GM12878 (cell line): Measurements from ENCODE around the gene DENND1A. TPM values are rescaled to one million over a fixed set of nuclear protein-coding genes. Genes with fewer than 3 reads are reported as not detected.

Experiments
- ATAC-seq: fragments of 200-7000 bp; cut with Tn5 transposase; 3 replicates; pipeline ENCODE4 v1.9.1; 2020; ENCODE audit warnings: mild to moderate bottlenecking, moderate library complexity
- BruUV-seq: library from RNA; stranded (reverse); fragments of 400-500 nt; replicated peaks from 2 replicates; lab custom pipeline; 2021; lab: Mats Ljungman, UMichigan
- CTCF ChIA-PET: fragments of 300-600 bp; sonication (Branson Sonifier 250); formaldehyde crosslinking; extraction: SDS; loops from one replicate; lab custom pipeline; 2021; ENCODE audit warnings: inconsistent platforms; lab: Yijun Ruan, JAX
- POLR2A ChIA-PET: fragments of 350-600 bp; formaldehyde crosslinking; extraction: SDS; loops from one replicate; lab custom pipeline; 2021; ENCODE audit warnings: inconsistent platforms; lab: Charles Lee
- RAD21 ChIA-PET: fragments of 300-600 bp; sonication (Branson Sonifier 250); formaldehyde crosslinking; loops from one replicate; lab custom pipeline; 2023; ENCODE audit warnings: antibody characterized with exemption; ENCODE audit not compliant: unreplicated experiment; lab: Charles Lee
- SMC1A ChIA-PET: fragments of 300-600 bp; sonication (Branson Sonifier 250); formaldehyde crosslinking; loops from one replicate; lab custom pipeline; 2023; ENCODE audit not compliant: unreplicated experiment, uncharacterized antibody; lab: Charles Lee
- DNase-seq: peaks from one replicate; pipeline ENCODE4 v3.0.0-alpha.2; 2011; ENCODE audit warnings: low read depth, low spot score
- FAIRE-seq: peaks from 3 replicates; lab custom pipeline; 2011; peaks lifted over from hg19 to GRCh38; lab: Jason Lieb, UNC
- H2AFZ ChIP-seq: 2 replicates; pipeline ENCODE4 v1.6.0; 2011; ENCODE audit warnings: low read depth, low read length, control low read depth; ENCODE audit not compliant: control insufficient read depth
- H3K27ac ChIP-seq: 2 replicates; pipeline ENCODE4 v1.5.1; 2011; ENCODE audit warnings: control low read depth; ENCODE audit not compliant: control insufficient read depth, insufficient read depth
- H3K27me3 ChIP-seq, 2 experiments: replicated peaks in 1 of 2; 2 replicates each; pipeline versions ENCODE4 v1.6.0 to v1.6.1; 2011; ENCODE audit warnings: low read length in 1 of 2; ENCODE audit not compliant: control insufficient read depth in 2 of 2, insufficient read depth in 2 of 2
- H3K36me3 ChIP-seq, 2 experiments: 2 replicates each; pipeline ENCODE4 v1.5.1; 2011; ENCODE audit warnings: low read length in 1 of 2; ENCODE audit not compliant: control insufficient read depth in 2 of 2, insufficient read depth in 2 of 2
- H3K4me1 ChIP-seq: 2 replicates; pipeline ENCODE4 v1.6.1; 2011; ENCODE audit warnings: mild to moderate bottlenecking, low read length, moderate library complexity, mixed read lengths; ENCODE audit not compliant: control insufficient read depth, insufficient read depth
- H3K4me2 ChIP-seq: 2 replicates; pipeline ENCODE4 v1.6.0; 2011; ENCODE audit warnings: control low read depth; ENCODE audit not compliant: control insufficient read depth, insufficient read depth
- H3K4me3 ChIP-seq: fragments of 200-600 bp; sonication (generic); 2 replicates; pipeline ENCODE4 v1.5.1; 2016
- H3K79me2 ChIP-seq: 2 replicates; pipeline ENCODE4 v1.6.0; 2011; ENCODE audit warnings: low read length; ENCODE audit not compliant: control insufficient read depth, insufficient read depth
- H3K9ac ChIP-seq: 2 replicates; pipeline ENCODE4 v1.8.0; 2011; ENCODE audit warnings: low read length, control low read depth, mixed read lengths; ENCODE audit not compliant: control insufficient read depth, insufficient read depth
- H3K9me3 ChIP-seq: replicated peaks from 3 replicates; pipeline ENCODE4 v1.5.1; 2011; ENCODE audit warnings: mild to moderate bottlenecking, low read length; ENCODE audit not compliant: control insufficient read depth, insufficient read depth
- H4K20me1 ChIP-seq: 2 replicates; pipeline ENCODE4 v1.6.0; 2011; ENCODE audit not compliant: control insufficient read depth, insufficient read depth
- ATF7 ChIP-seq: fragments of 450-650 bp; IDR thresholded peaks from 2 replicates; pipeline ENCODE4 v1.6.1; 2016; ENCODE audit warnings: low read depth, mild to moderate bottlenecking
- CBX3 ChIP-seq: fragments of 200-600 bp; sonication (generic); IDR thresholded peaks from 2 replicates; pipeline ENCODE4 v1.6.1; 2016; ENCODE audit warnings: low read depth, borderline replicate concordance
- EZH2 ChIP-seq: IDR thresholded peaks from 2 replicates; pipeline ENCODE4 v1.6.1; 2012; ENCODE audit warnings: low read depth, mild to moderate bottlenecking, control low read depth, inconsistent platforms, low read length, borderline replicate concordance; ENCODE audit not compliant: control insufficient read depth
- HDGF ChIP-seq: fragments of 450-650 bp; IDR thresholded peaks from 2 replicates; pipeline ENCODE4 v1.6.1; 2016; ENCODE audit warnings: antibody characterized with exemption
- MTA2 ChIP-seq: fragments of 450-650 bp; IDR thresholded peaks from 2 replicates; pipeline ENCODE4 v1.6.1; 2016; ENCODE audit warnings: low read depth, mild to moderate bottlenecking, moderate library complexity
- POLR2AphosphoS2 ChIP-seq: IDR thresholded peaks from 2 replicates; pipeline ENCODE4 v1.6.1; 2011; ENCODE audit warnings: low read depth, mild to moderate bottlenecking, low read length, improper control_type of control experiment, moderate library complexity
- SP1 ChIP-seq: IDR thresholded peaks from one replicate; pipeline ENCODE4 v1.6.1; 2011; ENCODE audit warnings: low read depth, low read length
- TCF7 ChIP-seq: IDR thresholded peaks from 2 replicates; pipeline ENCODE4 v1.6.1; 2014; ENCODE audit warnings: antibody characterized with exemption, borderline replicate concordance
- ZNF207 ChIP-seq: fragments of 450-650 bp; IDR thresholded peaks from 2 replicates; pipeline ENCODE4 v1.6.1; 2014; ENCODE audit warnings: antibody characterized with exemption, mild to moderate bottlenecking, borderline replicate concordance
- ZNF24 ChIP-seq: fragments of 450-650 bp; IDR thresholded peaks from 2 replicates; pipeline ENCODE4 v1.6.1; 2017; ENCODE audit warnings: antibody characterized with exemption, mild to moderate bottlenecking
- WGBS: methylation state at CpG from one replicate; pipeline ENCODE4 v1.1.6; 2016; ENCODE audit warnings: low lambda C conversion rate; ENCODE audit not compliant: insufficient replicate concordance, insufficient coverage; ENCODE audit errors: missing lambda C conversion rate; 5-methylcytosine and 5-hydroxymethylcytosine counted together
- in situ Hi-C: fragments of 300-500 bp; cut with MboI; formaldehyde crosslinking; loops from 9 replicates; pipeline ENCODE4 v1.14.3; 2018; ENCODE audit warnings: mixed read lengths
- intact Hi-C: fragments of 100-400 bp; cut with micrococcal nuclease; formaldehyde crosslinking; loops from one replicate; pipeline ENCODE4 v1.14.2; 2022; ENCODE audit not compliant: unreplicated experiment
- polyA plus RNA-seq, 11 experiments: library from polyadenylated mRNA; depleted of rRNA in 4 of 11; unstranded in 6 of 11; stranded (reverse) in 5 of 11; fragments of >200 nt; fragmentation: Nextera tagmentation in 4 of 11; fragmentation: Illumina TruSeq in 1 of 11; extraction: Ambion mirVana in 4 of 11; extraction: Trizol in 1 of 11; gene quantifications; 1 replicate in 1 of 11; 2 replicates in 10 of 11; pipeline versions ENCODE4 v1.2.1 to v1.2.3, GENCODE V29; 2011 to 2016; ENCODE audit warnings: inconsistent platforms in 2 of 11, missing spikeins in 2 of 11, low read depth in 1 of 11
- total RNA-seq, 4 experiments: library from RNA; depleted of rRNA in 3 of 4; stranded (reverse); fragments of >200 nt in 3 of 4; fragmentation: Illumina TruSeq in 1 of 4; extraction: Trizol in 1 of 4; gene quantifications; 2 replicates each; pipeline versions ENCODE4 v1.2.1 to v1.2.3, GENCODE V29; 2013 to 2021
- TF ChIP-seq, protein P1 (sequence below): fragments of 450-650 bp; IDR thresholded peaks from 2 replicates; pipeline ENCODE4 v1.6.1; 2018; ENCODE audit warnings: mild to moderate bottlenecking, low read depth, moderate library complexity; ENCODE audit not compliant: partially characterized antibody
- TF ChIP-seq, protein P2 (sequence below): fragments of 150-350 bp; IDR thresholded peaks from 2 replicates; pipeline ENCODE4 v1.6.1; 2016; ENCODE audit warnings: low read depth, low read length
- TF ChIP-seq, protein P3 (sequence below): IDR thresholded peaks from 2 replicates; pipeline ENCODE4 v1.6.1; 2012; ENCODE audit warnings: low read depth, low read length, improper control_type of control experiment
- TF ChIP-seq, protein P4 (sequence below): fragments of 450-650 bp; IDR thresholded peaks from 2 replicates; pipeline ENCODE4 v1.6.1; 2017; ENCODE audit warnings: borderline replicate concordance

DENND1A gene
- total and polyA plus RNA-seq, 10 of the 15 experiments (the other 5 are each of a cell fraction or from before 2014, with no cell fraction given): 14.1 to 48.6 (median 35.2) TPM

DNA sequence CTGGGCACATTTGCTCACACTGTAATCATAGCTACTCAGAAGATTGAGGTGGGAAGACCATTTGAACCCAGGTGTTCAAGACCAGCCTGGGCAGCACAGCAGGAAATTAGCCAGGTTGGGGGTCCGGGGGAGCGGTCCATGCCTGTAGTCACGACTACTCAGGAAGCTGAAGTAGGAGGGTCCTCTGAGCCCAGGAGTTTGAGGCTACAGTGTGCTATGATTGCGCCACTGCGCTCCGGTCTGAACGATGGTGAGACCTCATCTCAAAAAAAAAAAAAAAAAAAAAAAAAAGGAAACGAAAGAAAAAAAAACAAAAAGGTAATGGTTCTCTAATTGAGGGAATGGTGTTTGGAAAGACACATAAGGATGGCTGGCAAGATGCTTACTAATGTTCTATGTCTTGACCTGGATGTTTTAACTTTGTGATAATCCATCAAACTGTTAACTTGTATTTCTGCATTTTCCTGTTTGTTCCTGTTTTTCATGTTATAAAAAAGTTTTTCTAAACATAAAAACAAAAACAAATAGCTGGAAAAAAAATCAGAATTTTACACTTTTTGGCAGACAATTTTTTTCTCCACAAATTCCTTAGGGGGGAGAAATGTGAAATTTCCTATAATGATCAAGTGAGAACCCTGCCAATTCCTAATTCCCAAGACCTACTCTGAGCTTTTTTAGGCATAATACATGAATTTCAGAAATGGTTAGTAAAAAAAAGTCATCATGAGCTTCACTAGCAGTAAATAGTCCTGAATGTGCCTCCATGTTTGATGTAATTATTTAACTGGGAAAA, 96.9 kb downstream of the DENND1A start:
- Histone ChIP-seq H3K36me3 (no peaks in the 10 kb centered on the region), H3K4me1 (no peaks in the 10 kb centered on the region), H3K9me3 (peaks cover 7% of the 10 kb centered on the region), H3K79me2 (peaks cover 2% of the 10 kb centered on the region; the same call in 1 of the 2 replicates), H3K4me2 (no peak overlapping the region), H2AFZ (no peak overlapping the region), H3K4me3 (no peak overlapping the region), H4K20me1 (no peaks in the 10 kb centered on the region), H3K27me3 (no peaks in the 10 kb centered on the region), H3K9ac (no peak overlapping the region), H3K27ac (no peak overlapping the region)
- POLR2A ChIA-PET: interaction anchor here (1.6 kb wide), 1 partner anchor 11 kb away, joined by 5 read pairs; no protein-coding TSS in a partner anchor
- SMC1A ChIA-PET: interaction anchor here (0.6 to 2.3 kb wide), 8 partner anchors 9 to 1235 kb away, joined by 3 to 10 read pairs (median 3); no protein-coding TSS in a partner anchor
- RAD21 ChIA-PET: interaction anchor here (0.6 to 0.7 kb wide), 2 partner anchors 27 to 28 kb away, joined by 3 to 5 read pairs; no protein-coding TSS in a partner anchor
- DNase-seq: no peak
- in situ Hi-C loops (no loop called here), intact Hi-C loops (no loop called here)
- CTCF ChIA-PET: interaction anchor here (0.6 to 1.8 kb wide), 3 partner anchors 12 to 106 kb away, joined by 3 to 4 read pairs (median 4); no protein-coding TSS in a partner anchor
- FAIRE-seq: no peak
- BruUV-seq: no TSS peak
- no peak for ATAC-seq
- WGBS: 96% methylated on average over 7 of the region's 8 CpGs
- no peak for TF ChIP-seq ZNF24
- TF ChIP-seq CBX3: no peak
- TF ChIP-seq, protein P1, sequence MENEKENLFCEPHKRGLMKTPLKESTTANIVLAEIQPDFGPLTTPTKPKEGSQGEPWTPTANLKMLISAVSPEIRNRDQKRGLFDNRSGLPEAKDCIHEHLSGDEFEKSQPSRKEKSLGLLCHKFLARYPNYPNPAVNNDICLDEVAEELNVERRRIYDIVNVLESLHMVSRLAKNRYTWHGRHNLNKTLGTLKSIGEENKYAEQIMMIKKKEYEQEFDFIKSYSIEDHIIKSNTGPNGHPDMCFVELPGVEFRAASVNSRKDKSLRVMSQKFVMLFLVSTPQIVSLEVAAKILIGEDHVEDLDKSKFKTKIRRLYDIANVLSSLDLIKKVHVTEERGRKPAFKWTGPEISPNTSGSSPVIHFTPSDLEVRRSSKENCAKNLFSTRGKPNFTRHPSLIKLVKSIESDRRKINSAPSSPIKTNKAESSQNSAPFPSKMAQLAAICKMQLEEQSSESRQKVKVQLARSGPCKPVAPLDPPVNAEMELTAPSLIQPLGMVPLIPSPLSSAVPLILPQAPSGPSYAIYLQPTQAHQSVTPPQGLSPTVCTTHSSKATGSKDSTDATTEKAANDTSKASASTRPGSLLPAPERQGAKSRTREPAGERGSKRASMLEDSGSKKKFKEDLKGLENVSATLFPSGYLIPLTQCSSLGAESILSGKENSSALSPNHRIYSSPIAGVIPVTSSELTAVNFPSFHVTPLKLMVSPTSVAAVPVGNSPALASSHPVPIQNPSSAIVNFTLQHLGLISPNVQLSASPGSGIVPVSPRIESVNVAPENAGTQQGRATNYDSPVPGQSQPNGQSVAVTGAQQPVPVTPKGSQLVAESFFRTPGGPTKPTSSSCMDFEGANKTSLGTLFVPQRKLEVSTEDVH: no peak
- TF ChIP-seq, protein P2, sequence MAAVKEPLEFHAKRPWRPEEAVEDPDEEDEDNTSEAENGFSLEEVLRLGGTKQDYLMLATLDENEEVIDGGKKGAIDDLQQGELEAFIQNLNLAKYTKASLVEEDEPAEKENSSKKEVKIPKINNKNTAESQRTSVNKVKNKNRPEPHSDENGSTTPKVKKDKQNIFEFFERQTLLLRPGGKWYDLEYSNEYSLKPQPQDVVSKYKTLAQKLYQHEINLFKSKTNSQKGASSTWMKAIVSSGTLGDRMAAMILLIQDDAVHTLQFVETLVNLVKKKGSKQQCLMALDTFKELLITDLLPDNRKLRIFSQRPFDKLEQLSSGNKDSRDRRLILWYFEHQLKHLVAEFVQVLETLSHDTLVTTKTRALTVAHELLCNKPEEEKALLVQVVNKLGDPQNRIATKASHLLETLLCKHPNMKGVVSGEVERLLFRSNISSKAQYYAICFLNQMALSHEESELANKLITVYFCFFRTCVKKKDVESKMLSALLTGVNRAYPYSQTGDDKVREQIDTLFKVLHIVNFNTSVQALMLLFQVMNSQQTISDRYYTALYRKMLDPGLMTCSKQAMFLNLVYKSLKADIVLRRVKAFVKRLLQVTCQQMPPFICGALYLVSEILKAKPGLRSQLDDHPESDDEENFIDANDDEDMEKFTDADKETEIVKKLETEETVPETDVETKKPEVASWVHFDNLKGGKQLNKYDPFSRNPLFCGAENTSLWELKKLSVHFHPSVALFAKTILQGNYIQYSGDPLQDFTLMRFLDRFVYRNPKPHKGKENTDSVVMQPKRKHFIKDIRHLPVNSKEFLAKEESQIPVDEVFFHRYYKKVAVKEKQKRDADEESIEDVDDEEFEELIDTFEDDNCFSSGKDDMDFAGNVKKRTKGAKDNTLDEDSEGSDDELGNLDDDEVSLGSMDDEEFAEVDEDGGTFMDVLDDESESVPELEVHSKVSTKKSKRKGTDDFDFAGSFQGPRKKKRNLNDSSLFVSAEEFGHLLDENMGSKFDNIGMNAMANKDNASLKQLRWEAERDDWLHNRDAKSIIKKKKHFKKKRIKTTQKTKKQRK: no peak
- TF ChIP-seq ZNF207: no peak
- TF ChIP-seq TCF7: no peak
- TF ChIP-seq, protein P3, sequence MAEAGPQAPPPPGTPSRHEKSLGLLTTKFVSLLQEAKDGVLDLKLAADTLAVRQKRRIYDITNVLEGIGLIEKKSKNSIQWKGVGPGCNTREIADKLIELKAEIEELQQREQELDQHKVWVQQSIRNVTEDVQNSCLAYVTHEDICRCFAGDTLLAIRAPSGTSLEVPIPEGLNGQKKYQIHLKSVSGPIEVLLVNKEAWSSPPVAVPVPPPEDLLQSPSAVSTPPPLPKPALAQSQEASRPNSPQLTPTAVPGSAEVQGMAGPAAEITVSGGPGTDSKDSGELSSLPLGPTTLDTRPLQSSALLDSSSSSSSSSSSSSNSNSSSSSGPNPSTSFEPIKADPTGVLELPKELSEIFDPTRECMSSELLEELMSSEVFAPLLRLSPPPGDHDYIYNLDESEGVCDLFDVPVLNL: no peak
- no peak for TF ChIP-seq EZH2
- TF ChIP-seq, protein P4, sequence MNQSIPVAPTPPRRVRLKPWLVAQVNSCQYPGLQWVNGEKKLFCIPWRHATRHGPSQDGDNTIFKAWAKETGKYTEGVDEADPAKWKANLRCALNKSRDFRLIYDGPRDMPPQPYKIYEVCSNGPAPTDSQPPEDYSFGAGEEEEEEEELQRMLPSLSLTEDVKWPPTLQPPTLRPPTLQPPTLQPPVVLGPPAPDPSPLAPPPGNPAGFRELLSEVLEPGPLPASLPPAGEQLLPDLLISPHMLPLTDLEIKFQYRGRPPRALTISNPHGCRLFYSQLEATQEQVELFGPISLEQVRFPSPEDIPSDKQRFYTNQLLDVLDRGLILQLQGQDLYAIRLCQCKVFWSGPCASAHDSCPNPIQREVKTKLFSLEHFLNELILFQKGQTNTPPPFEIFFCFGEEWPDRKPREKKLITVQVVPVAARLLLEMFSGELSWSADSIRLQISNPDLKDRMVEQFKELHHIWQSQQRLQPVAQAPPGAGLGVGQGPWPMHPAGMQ: no peak
- TF ChIP-seq HDGF: no peak
- TF ChIP-seq ATF7: no peak
- TF ChIP-seq SP1: no peak
- no peak for TF ChIP-seq MTA2
- TF ChIP-seq POLR2AphosphoS2: no peak
